IgD-negative memory B cell (primary cell): Measurements from ENCODE around the gene ANKRD28. TPM values are rescaled to one million over a fixed set of nuclear protein-coding genes. Genes with fewer than 3 reads are reported as not detected.
"Not testable (repeated sequence)": the region's sequence is repeated elsewhere in the genome, so short reads cannot be mapped to it uniquely, and the experiment has no call there.

Experiments
- H3K27ac Mint-ChIP-seq, 3 donors: one replicate each; pipeline ENCODE4 v1.8.0; 2020 to 2022; ENCODE audit warnings: mild to moderate bottlenecking in 3 of 3, mixed read lengths in 3 of 3, moderate library complexity in 1 of 3
- H3K27me3 Mint-ChIP-seq: one replicate; pipeline ENCODE4 v1.8.0; 2021; ENCODE audit warnings: mixed read lengths
- H3K36me3 Mint-ChIP-seq: one replicate; pipeline ENCODE4 v1.8.0; 2020; ENCODE audit warnings: mild to moderate bottlenecking, mixed read lengths
- H3K4me1 Mint-ChIP-seq, 3 donors: one replicate each; pipeline ENCODE4 v1.8.0; 2020 to 2022; ENCODE audit warnings: mixed read lengths in 3 of 3, mild to moderate bottlenecking in 1 of 3
- H3K4me3 Mint-ChIP-seq, 4 donors: one replicate each; pipeline ENCODE4 v1.8.0; 2020 to 2022; ENCODE audit warnings: mild to moderate bottlenecking in 4 of 4, mixed read lengths in 4 of 4, moderate library complexity in 3 of 4
- H3K9me3 Mint-ChIP-seq, 3 donors: one replicate each; pipeline ENCODE4 v1.8.0; 2020 to 2021; ENCODE audit warnings: mixed read lengths in 3 of 3, mild to moderate bottlenecking in 1 of 3
- polyA plus RNA-seq: library from polyadenylated mRNA; unstranded; fragments of 300-500 nt; fragmentation: Illumina TruSeq; gene quantifications from one replicate; pipeline ENCODE4 v1.2.3, GENCODE V29; 2021

The ANKRD28 gene
- polyA plus RNA-seq, 1 donor from 2014 or later = 8.8 TPM

- Mint-ChIP-seq H3K4me1 (peaks cover 9 to 17% (median 12%) of the 10 kb centered on the region in 3 donors), H3K27me3 (no peaks in the 10 kb centered on the region), H3K9me3 (peaks cover 8 to 17% (median 12%) of the 10 kb centered on the region in 3 donors), H3K4me3 (no peak overlapping the region), H3K36me3 (peaks cover 30% of the 10 kb centered on the region), H3K27ac (no peak overlapping the region)
These were observed 54.2 kb downstream of the ANKRD28 start for GRCh38 chr3:15743587-15744009.

- Mint-ChIP-seq H3K36me3 (peaks cover 29% of the 10 kb centered on the region), H3K9me3 (peaks cover 8 to 17% (median 16%) of the 10 kb centered on the region in 3 donors)
- not testable (repeated sequence) for H3K4me1 Mint-ChIP-seq, H3K27me3 Mint-ChIP-seq, H3K27ac Mint-ChIP-seq, H3K4me3 Mint-ChIP-seq
These were observed 55.5 kb downstream of the ANKRD28 start for GRCh38 chr3:15742236-15742635.

GRCh38 chr3:15738616-15739005 lies 59.2 kb downstream of the ANKRD28 start:
- not testable (repeated sequence) for H3K27me3 Mint-ChIP-seq, H3K27ac Mint-ChIP-seq, H3K4me1 Mint-ChIP-seq, H3K4me3 Mint-ChIP-seq
- peaks cover 8 to 17% (median 13%) of the 10 kb centered on the region in 3 donors for H3K9me3 Mint-ChIP-seq
- peaks cover 23% of the 10 kb centered on the region for H3K36me3 Mint-ChIP-seq

GRCh38 chr3:15731024-15731423 lies 66.8 kb downstream of the ANKRD28 start:
- Mint-ChIP-seq H3K9me3 (no peaks in the 10 kb centered on the region), H3K4me1 (peaks cover 0 to 6% (median 0%) of the 10 kb centered on the region in 3 donors), H3K27ac (no peak overlapping the region), H3K36me3 (peaks cover 16% of the 10 kb centered on the region), H3K4me3 (no peak overlapping the region), H3K27me3 (no peaks in the 10 kb centered on the region)

- no peaks in the 10 kb centered on the region for H3K27me3 Mint-ChIP-seq
- no peak overlapping the region for H3K27ac Mint-ChIP-seq
- peaks cover 0 to 7% (median 0%) of the 10 kb centered on the region in 3 donors for H3K4me1 Mint-ChIP-seq
- no peaks in the 10 kb centered on the region for H3K9me3 Mint-ChIP-seq
- H3K36me3 Mint-ChIP-seq = peaks cover 20% of the 10 kb centered on the region
- no peak overlapping the region for H3K4me3 Mint-ChIP-seq
These were observed 69.0 kb downstream of the ANKRD28 start for GRCh38 chr3:15728766-15729165.

GRCh38 chr3:15726881-15727280 lies 70.9 kb downstream of the ANKRD28 start:
- H3K4me1 Mint-ChIP-seq = peaks cover 0 to 7% (median 0%) of the 10 kb centered on the region in 3 donors
- no peaks in the 10 kb centered on the region for H3K9me3 Mint-ChIP-seq
- H3K27ac Mint-ChIP-seq = no peak overlapping the region
- H3K36me3 Mint-ChIP-seq = peaks cover 9% of the 10 kb centered on the region
- no peaks in the 10 kb centered on the region for H3K27me3 Mint-ChIP-seq
- no peak overlapping the region for H3K4me3 Mint-ChIP-seq

GRCh38 chr3:15726043-15726442 lies 71.7 kb downstream of the ANKRD28 start:
- H3K4me1 Mint-ChIP-seq = peaks cover 0 to 7% (median 0%) of the 10 kb centered on the region in 3 donors
- no peak overlapping the region for H3K4me3 Mint-ChIP-seq
- peaks cover 9% of the 10 kb centered on the region for H3K36me3 Mint-ChIP-seq

GRCh38 chr3:15724446-15724845 lies 73.3 kb downstream of the ANKRD28 start:
- no peak overlapping the region for H3K4me3 Mint-ChIP-seq
- no peaks in the 10 kb centered on the region for H3K9me3 Mint-ChIP-seq
- no peaks in the 10 kb centered on the region for H3K27me3 Mint-ChIP-seq
- H3K4me1 Mint-ChIP-seq = peaks cover 0 to 6% (median 0%) of the 10 kb centered on the region in 3 donors
- peaks cover 14% of the 10 kb centered on the region for H3K36me3 Mint-ChIP-seq
- no peak overlapping the region for H3K27ac Mint-ChIP-seq

More at GRCh38 chr3:15726043-15726442, 71.7 kb downstream of the ANKRD28 start:
- Mint-ChIP-seq H3K27me3 (no peaks in the 10 kb centered on the region), H3K9me3 (no peaks in the 10 kb centered on the region), H3K27ac (no peak overlapping the region)

- Mint-ChIP-seq H3K4me3 (no peak overlapping the region), H3K9me3 (no peaks in the 10 kb centered on the region), H3K36me3 (peaks cover 14% of the 10 kb centered on the region), H3K27ac (no peak overlapping the region), H3K27me3 (no peaks in the 10 kb centered on the region), H3K4me1 (peaks cover 0 to 3% (median 0%) of the 10 kb centered on the region in 3 donors)
These were observed 74.2 kb downstream of the ANKRD28 start for GRCh38 chr3:15723624-15723884.

GRCh38 chr3:15722877-15723623 lies 74.7 kb downstream of the ANKRD28 start:
- Mint-ChIP-seq H3K9me3 (no peaks in the 10 kb centered on the region), H3K4me1 (peaks cover 0 to 3% (median 0%) of the 10 kb centered on the region in 3 donors), H3K36me3 (peaks cover 12% of the 10 kb centered on the region), H3K4me3 (no peak overlapping the region), H3K27me3 (no peaks in the 10 kb centered on the region), H3K27ac (no peak overlapping the region)

- Mint-ChIP-seq H3K4me3 (no peak overlapping the region), H3K36me3 (peaks cover 7% of the 10 kb centered on the region), H3K27me3 (no peaks in the 10 kb centered on the region), H3K9me3 (no peaks in the 10 kb centered on the region), H3K4me1 (peaks cover 0 to 3% (median 0%) of the 10 kb centered on the region in 3 donors), H3K27ac (peak overlapping the region in 1 of 3 donors; percentile 31)
These were observed 81.6 kb downstream of the ANKRD28 start for GRCh38 chr3:15716178-15716577.

- no peaks in the 10 kb centered on the region for H3K27me3 Mint-ChIP-seq
- no peak overlapping the region for H3K27ac Mint-ChIP-seq
- no peaks in the 10 kb centered on the region for H3K9me3 Mint-ChIP-seq
- H3K4me1 Mint-ChIP-seq = peaks cover 0 to 3% (median 0%) of the 10 kb centered on the region in 3 donors
- no peak overlapping the region for H3K4me3 Mint-ChIP-seq
- peaks cover 5% of the 10 kb centered on the region for H3K36me3 Mint-ChIP-seq
These were observed 83.3 kb downstream of the ANKRD28 start for GRCh38 chr3:15714448-15714847.

GRCh38 chr3:15713364-15713763 lies 84.4 kb downstream of the ANKRD28 start:
- peaks cover 9% of the 10 kb centered on the region for H3K36me3 Mint-ChIP-seq

GRCh38 chr3:15711281-15711680 lies 86.5 kb downstream of the ANKRD28 start:
- no peak overlapping the region for H3K27ac Mint-ChIP-seq
- peaks cover 22% of the 10 kb centered on the region for H3K36me3 Mint-ChIP-seq
- peaks cover 0 to 3% (median 0%) of the 10 kb centered on the region in 3 donors for H3K9me3 Mint-ChIP-seq
- H3K4me3 Mint-ChIP-seq = no peak overlapping the region
- no peaks in the 10 kb centered on the region for H3K27me3 Mint-ChIP-seq
- peaks cover 0 to 3% (median 0%) of the 10 kb centered on the region in 3 donors for H3K4me1 Mint-ChIP-seq

More at GRCh38 chr3:15713364-15713763, 84.4 kb downstream of the ANKRD28 start:
- no peaks in the 10 kb centered on the region for H3K27me3 Mint-ChIP-seq
- H3K4me3 Mint-ChIP-seq = no peak overlapping the region
- no peaks in the 10 kb centered on the region for H3K9me3 Mint-ChIP-seq
- H3K27ac Mint-ChIP-seq = no peak overlapping the region
- H3K4me1 Mint-ChIP-seq = peaks cover 0 to 3% (median 0%) of the 10 kb centered on the region in 3 donors

GRCh38 chr3:15708882-15709677 lies 88.7 kb downstream of the ANKRD28 start:
- no peaks in the 10 kb centered on the region for H3K4me1 Mint-ChIP-seq
- H3K9me3 Mint-ChIP-seq = peaks cover 0 to 3% (median 0%) of the 10 kb centered on the region in 3 donors
- peaks cover 22% of the 10 kb centered on the region for H3K36me3 Mint-ChIP-seq
- H3K4me3 Mint-ChIP-seq = no peak overlapping the region
- no peak overlapping the region for H3K27ac Mint-ChIP-seq
- H3K27me3 Mint-ChIP-seq = no peaks in the 10 kb centered on the region
